H1 (cell line): Measurements from ENCODE around the gene SNX17. TPM values are rescaled to one million over a fixed set of nuclear protein-coding genes. Genes with fewer than 3 reads are reported as not detected.
A peak's percentile ranks its signal among the peaks of the same experiment; 100 is the strongest.

ENCODE experiments used
- CTCF ChIA-PET: fragments of 300-600 bp; sonication (Branson Sonifier 250); formaldehyde crosslinking; loops from one replicate; lab custom pipeline; 2021; ENCODE audit not compliant: partially characterized antibody; lab: Charles Lee
- POLR2A ChIA-PET: fragments of 300-600 bp; sonication (Branson Sonifier 250); formaldehyde crosslinking; loops from one replicate; lab custom pipeline; 2021; ENCODE audit warnings: inconsistent platforms; ENCODE audit not compliant: partially characterized antibody; lab: Charles Lee
- DNase-seq, 2 experiments: peaks; one replicate each; pipeline versions ENCODE4 v3.0.0 to v3.0.0-alpha.2; 2010 to 2022; ENCODE audit warnings: low spot score in 2 of 2, low read depth in 1 of 2, mixed read lengths in 1 of 2
- FAIRE-seq: peaks from 2 replicates; lab custom pipeline; 2011; peaks lifted over from hg19 to GRCh38; lab: Jason Lieb, UNC
- H2AFZ ChIP-seq: 2 replicates; pipeline ENCODE4 v1.8.1; 2012; ENCODE audit warnings: low read length, inconsistent platforms
- H2AK5ac ChIP-seq: 2 replicates; pipeline ENCODE4 v1.6.1; 2013; ENCODE audit warnings: low read depth, low read length
- H2BK120ac ChIP-seq: replicated peaks from 2 replicates; pipeline ENCODE3; 2013; ENCODE audit warnings: low read depth, low read length, inconsistent platforms
- H2BK12ac ChIP-seq: 2 replicates; pipeline ENCODE4 v1.6.1; 2013; ENCODE audit warnings: low read depth, low read length
- H2BK15ac ChIP-seq: 2 replicates; pipeline ENCODE4 v1.6.1; 2013; ENCODE audit warnings: low read length
- H2BK20ac ChIP-seq: 2 replicates; pipeline ENCODE4 v1.6.1; 2013; ENCODE audit warnings: low read length
- H2BK5ac ChIP-seq: 2 replicates; pipeline ENCODE4 v1.6.1; 2013; ENCODE audit warnings: low read depth, low read length
- H3K14ac ChIP-seq: 2 replicates; pipeline ENCODE4 v1.6.1; 2013; ENCODE audit warnings: inconsistent platforms; ENCODE audit not compliant: insufficient read length
- H3K18ac ChIP-seq: 2 replicates; pipeline ENCODE4 v1.6.1; 2013; ENCODE audit warnings: low read length; ENCODE audit errors: extremely low read depth
- H3K23ac ChIP-seq: 2 replicates; pipeline ENCODE4 v1.6.1; 2013; ENCODE audit warnings: inconsistent platforms; ENCODE audit not compliant: insufficient read length
- H3K23me2 ChIP-seq: 2 replicates; pipeline ENCODE4 v1.6.1; 2013; ENCODE audit warnings: low read depth, low read length
- H3K27ac ChIP-seq: 2 replicates; pipeline ENCODE4 v1.6.1; 2011; ENCODE audit warnings: low read depth, low read length, inconsistent platforms
- H3K27me3 ChIP-seq, 4 experiments: replicated peaks in 1 of 4; 1 replicate in 1 of 4; 2 replicates in 3 of 4; pipeline versions ENCODE4 v1.6.1 to v1.8.1; 2011 to 2013; ENCODE audit warnings: low read length in 3 of 4, mild to moderate bottlenecking in 3 of 4, inconsistent platforms in 2 of 4, mixed read lengths in 2 of 4, moderate library complexity in 1 of 4; ENCODE audit not compliant: control insufficient read depth in 3 of 4, insufficient read depth in 3 of 4; ENCODE audit errors: extremely low read depth in 1 of 4
- H3K36me3 ChIP-seq, 4 experiments: 2 replicates each; pipeline versions ENCODE4 v1.6.1 to v1.8.1; 2011 to 2013; ENCODE audit warnings: mild to moderate bottlenecking in 4 of 4, low read length in 3 of 4, moderate library complexity in 2 of 4, control low read depth in 1 of 4, inconsistent platforms in 1 of 4; ENCODE audit not compliant: insufficient read depth in 4 of 4, control insufficient read depth in 2 of 4
- H3K4ac ChIP-seq: replicated peaks from 2 replicates; pipeline ENCODE3; 2013; ENCODE audit warnings: low read length, low read depth, mixed read lengths, inconsistent platforms; ENCODE audit not compliant: insufficient read length
- H3K4me1 ChIP-seq, 4 experiments: replicated peaks in 1 of 4; 1 replicate in 1 of 4; 2 replicates in 3 of 4; pipeline versions ENCODE4 v1.6.1 to v1.8.1; 2011 to 2013; ENCODE audit warnings: low read length in 3 of 4, inconsistent platforms in 2 of 4, mixed read lengths in 1 of 4; ENCODE audit not compliant: insufficient read depth in 4 of 4, control insufficient read depth in 3 of 4
- H3K4me2 ChIP-seq, 2 experiments: 2 replicates each; pipeline versions ENCODE4 v1.6.1 to v1.8.1; 2011 to 2013; ENCODE audit warnings: low read depth in 2 of 2, low read length in 2 of 2, control low read depth in 1 of 2, inconsistent platforms in 1 of 2, mild to moderate bottlenecking in 1 of 2; ENCODE audit not compliant: insufficient read depth in 1 of 2
- H3K4me3 ChIP-seq, 4 experiments: fragments of 200-600, 300-600 bp in 1 of 4; sonication (generic), shearing (Covaris generic), sonication (Bioruptor Twin) in 1 of 4; 2 replicates each; pipeline versions ENCODE4 v1.5.1 to v1.8.1; 2011 to 2016; ENCODE audit warnings: low read length in 4 of 4, low read depth in 3 of 4, control low read depth in 2 of 4, inconsistent platforms in 2 of 4, mild to moderate bottlenecking in 2 of 4, mixed read lengths in 1 of 4, moderate library complexity in 1 of 4; ENCODE audit not compliant: insufficient read depth in 2 of 4; ENCODE audit errors: extremely low read depth in 1 of 4
- H3K56ac ChIP-seq: replicated peaks from 2 replicates; pipeline ENCODE3; 2013; ENCODE audit warnings: low read depth, mild to moderate bottlenecking, mixed read lengths, low read length, inconsistent platforms; ENCODE audit not compliant: insufficient read length
- H3K79me1 ChIP-seq: 2 replicates; pipeline ENCODE4 v1.6.1; 2013; ENCODE audit warnings: low read depth, low read length, control low read depth
- H3K79me2 ChIP-seq, 2 experiments: 2 replicates each; pipeline versions ENCODE4 v1.6.1 to v1.8.1; 2012 to 2013; ENCODE audit warnings: low read length in 2 of 2, mild to moderate bottlenecking in 2 of 2, inconsistent platforms in 1 of 2; ENCODE audit not compliant: insufficient read depth in 2 of 2, control insufficient read depth in 1 of 2
- H3K9ac ChIP-seq, 4 experiments: replicated peaks in 1 of 4; 1 replicate in 1 of 4; 2 replicates in 3 of 4; pipeline versions ENCODE4 v1.6.1 to v1.8.1; 2011 to 2013; ENCODE audit warnings: low read depth in 3 of 4, low read length in 3 of 4, control low read depth in 2 of 4, mild to moderate bottlenecking in 2 of 4, moderate library complexity in 2 of 4, inconsistent platforms in 1 of 4; ENCODE audit errors: extremely low read depth in 1 of 4
- H3K9me3 ChIP-seq, 2 experiments: 2 replicates each; pipeline versions ENCODE4 v1.6.1 to v1.8.1; 2012 to 2013; ENCODE audit warnings: mild to moderate bottlenecking in 2 of 2, moderate library complexity in 2 of 2, control low read depth in 1 of 2, inconsistent platforms in 1 of 2, low read depth in 1 of 2, low read length in 1 of 2, mixed read lengths in 1 of 2; ENCODE audit not compliant: insufficient read depth in 2 of 2
- H4K20me1 ChIP-seq, 2 experiments: replicated peaks in 1 of 2; 2 replicates each; pipeline versions ENCODE3 to v1.8.1; 2011 to 2013; ENCODE audit warnings: inconsistent platforms in 2 of 2, low read length in 2 of 2, mild to moderate bottlenecking in 1 of 2; ENCODE audit not compliant: insufficient read depth in 2 of 2, control insufficient read depth in 1 of 2
- H4K5ac ChIP-seq: 2 replicates; pipeline ENCODE4 v1.6.1; 2013; ENCODE audit warnings: low read length, low read depth, mixed read lengths, inconsistent platforms; ENCODE audit not compliant: insufficient read length
- H4K8ac ChIP-seq: 2 replicates; pipeline ENCODE4 v1.8.0; 2013; ENCODE audit warnings: mild to moderate bottlenecking, moderate library complexity, low read length, inconsistent platforms; ENCODE audit not compliant: insufficient read depth; ENCODE audit errors: extremely low read depth
- H4K91ac ChIP-seq: replicated peaks from 2 replicates; pipeline ENCODE3; 2013; ENCODE audit warnings: low read length, mixed read lengths, inconsistent platforms; ENCODE audit not compliant: insufficient read length
- BCL11A ChIP-seq, 2 experiments: IDR thresholded peaks; one replicate each; pipeline ENCODE4 v1.6.1; 2011; ENCODE audit warnings: low read depth in 2 of 2, low read length in 2 of 2, mild to moderate bottlenecking in 2 of 2
- CBX5 ChIP-seq: fragments of 300-800, 300-1000 bp; sonication (generic); IDR thresholded peaks from 2 replicates; pipeline ENCODE4 v1.7.1; 2016; ENCODE audit warnings: antibody characterized with exemption, low read length, low read depth
- CEBPB ChIP-seq: IDR thresholded peaks from 2 replicates; pipeline ENCODE4 v1.6.1; 2012; ENCODE audit warnings: low read depth, low read length
- GABPA ChIP-seq: IDR thresholded peaks from 2 replicates; pipeline ENCODE4 v1.6.1; 2011; ENCODE audit warnings: mild to moderate bottlenecking, low read length, moderate library complexity, borderline replicate concordance; ENCODE audit not compliant: insufficient read depth
- SAP30 ChIP-seq: fragments of 300-600 bp; sonication (generic); IDR thresholded peaks from 2 replicates; pipeline ENCODE4 v1.7.1; 2012; ENCODE audit warnings: low read length, moderate library complexity, mild to moderate bottlenecking, inconsistent platforms; ENCODE audit not compliant: insufficient read depth, insufficient replicate concordance
- TAF1 ChIP-seq: IDR thresholded peaks from 2 replicates; pipeline ENCODE4 v1.6.1; 2011; ENCODE audit warnings: mild to moderate bottlenecking, low read depth, low read length
- TEAD4 ChIP-seq: IDR thresholded peaks from 2 replicates; pipeline ENCODE4 v1.6.1; 2012; ENCODE audit warnings: low read depth, low read length, inconsistent platforms, mixed read lengths
- WGBS, 2 experiments: shearing (Covaris generic) in 1 of 2; methylation state at CpG; one replicate each; pipeline versions ENCODE4 v1.1.6 to v1.1.7; 2013 to 2015; ENCODE audit warnings: low lambda C conversion rate in 2 of 2, mixed read lengths in 2 of 2, inconsistent platforms in 1 of 2, low coverage in 1 of 2, missing lambda C conversion rate in 1 of 2; ENCODE audit not compliant: insufficient replicate concordance in 2 of 2, insufficient coverage in 1 of 2, insufficient read length in 1 of 2; ENCODE audit errors: extremely low coverage in 1 of 2, missing lambda C conversion rate in 1 of 2; 5-methylcytosine and 5-hydroxymethylcytosine counted together
- polyA plus RNA-seq, 7 experiments: library from polyadenylated mRNA; depleted of rRNA in 3 of 7; stranded (reverse) in 5 of 7; unstranded in 2 of 7; fragments of >200 nt in 5 of 7; fragments of 200-250 nt in 2 of 7; gene quantifications; 1 replicate in 5 of 7; 2 replicates in 1 of 7; 4 replicates in 1 of 7; pipeline versions ENCODE4 v1.2.1 to v1.2.3, GENCODE V29; 2011 to 2013; ENCODE audit warnings: missing spikeins in 2 of 7, mixed read lengths in 2 of 7
- total RNA-seq: library from RNA; stranded (reverse); fragmentation: NEBNext Ultra II Directional; extraction: Animal tissue kit (Norgen Biotek cat#: 25700); gene quantifications from 2 replicates; pipeline ENCODE4 v1.2.1, GENCODE V29; 2021
- TF ChIP-seq, protein P1 (sequence below): IDR thresholded peaks from 2 replicates; pipeline ENCODE4 v1.6.1; 2012; ENCODE audit warnings: low read length, inconsistent platforms

Gene SNX17
- total and polyA plus RNA-seq, 2 of the 8 experiments (the other 6 are each of a cell fraction or from before 2014, with no cell fraction given) = 54.9 to 66.2 TPM

GRCh38 chr2:27369471-27370025 lies 868 bp upstream of the SNX17 start:
- no peak overlapping the region for H2BK120ac ChIP-seq
- 12% methylated on average over 14 of the region's 18 CpGs; no CpG with 5 or more reads in 1 of the 2 experiments for WGBS, 2 experiments
- no peak overlapping the region for H3K14ac ChIP-seq
- H3K23ac ChIP-seq = no peak overlapping the region
- H3K23me2 ChIP-seq = peaks cover 8% of the 10 kb centered on the region
- peak overlapping the region; percentile 77; the same call in 1 of the 2 replicates for H2BK5ac ChIP-seq
- no peak overlapping the region for H2BK20ac ChIP-seq
- H4K91ac ChIP-seq = peak overlapping the region; percentile 49
- FAIRE-seq (no peak), DNase-seq (peak in 1 of 2 experiments; percentile 88)
- H3K27me3 ChIP-seq = no peaks in the 10 kb centered on the region
- H4K8ac ChIP-seq = peak overlapping the region; percentile 94; the same call in 1 of the 2 replicates
- peak overlapping the region; percentile 67 for H3K56ac ChIP-seq
- H2AFZ ChIP-seq = peak overlapping the region; percentile 38
- H3K4ac ChIP-seq = no peak overlapping the region
- H3K4me1 ChIP-seq = peaks cover 0 to 4% (median 2%) of the 10 kb centered on the region in 4 experiments; a peak in 4 of 7 replicates
- H3K9ac ChIP-seq = peak overlapping the region; percentile 50 to 91 (median 86)
- CTCF ChIA-PET = interaction anchor here (0.8 to 2.8 kb wide), 22 partner anchors 9 to 277 kb away, joined by 3 to 10 read pairs (median 4); partner anchors contain the start of genes GTF3C2 and UCN
- peak overlapping the region; percentile 71 to 76 for H3K4me2 ChIP-seq
- peak overlapping the region; percentile 86 for H3K18ac ChIP-seq
- H3K36me3 ChIP-seq = peaks cover 22 to 48% (median 37%) of the 10 kb centered on the region in 4 experiments
- no peak overlapping the region for H2BK12ac ChIP-seq
- peak overlapping the region; percentile 62 for H3K27ac ChIP-seq
- H3K4me3 ChIP-seq = peak overlapping the region; percentile 72 to 99 (median 88)
- H3K79me2 ChIP-seq = peaks cover 2 to 21% of the 10 kb centered on the region in 2 experiments; a peak in 3 of 4 replicates
- no peaks in the 10 kb centered on the region for H3K9me3 ChIP-seq
- H2AK5ac ChIP-seq = no peak overlapping the region
- peak overlapping the region; percentile 77 for H4K5ac ChIP-seq
- POLR2A ChIA-PET = interaction anchor here (0.8 to 8.2 kb wide), 16 partner anchors 8 to 161 kb away, joined by 3 to 135 read pairs (median 3); partner anchors contain the start of genes FNDC4, GTF3C2, MPV17 and NRBP1
- peaks cover 0 to 13% of the 10 kb centered on the region in 2 experiments for H4K20me1 ChIP-seq
- H2BK15ac ChIP-seq = no peak overlapping the region
- peaks cover 5% of the 10 kb centered on the region; the same call in 1 of the 2 replicates for H3K79me1 ChIP-seq
- no peak for TF ChIP-seq CBX5
- peak; percentile 30; the same call in 1 of the 2 replicates for TF ChIP-seq TAF1
- no peak for TF ChIP-seq BCL11A (IDR thresholded peaks at IDR 0.05; ENCODE audit: low read depth in 2 of 2, low read length in 2 of 2)
- TF ChIP-seq SAP30 = peak; percentile 41
- TF ChIP-seq, protein P1, sequence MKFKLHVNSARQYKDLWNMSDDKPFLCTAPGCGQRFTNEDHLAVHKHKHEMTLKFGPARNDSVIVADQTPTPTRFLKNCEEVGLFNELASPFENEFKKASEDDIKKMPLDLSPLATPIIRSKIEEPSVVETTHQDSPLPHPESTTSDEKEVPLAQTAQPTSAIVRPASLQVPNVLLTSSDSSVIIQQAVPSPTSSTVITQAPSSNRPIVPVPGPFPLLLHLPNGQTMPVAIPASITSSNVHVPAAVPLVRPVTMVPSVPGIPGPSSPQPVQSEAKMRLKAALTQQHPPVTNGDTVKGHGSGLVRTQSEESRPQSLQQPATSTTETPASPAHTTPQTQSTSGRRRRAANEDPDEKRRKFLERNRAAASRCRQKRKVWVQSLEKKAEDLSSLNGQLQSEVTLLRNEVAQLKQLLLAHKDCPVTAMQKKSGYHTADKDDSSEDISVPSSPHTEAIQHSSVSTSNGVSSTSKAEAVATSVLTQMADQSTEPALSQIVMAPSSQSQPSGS = 0 out of 2 replicates have a peak, but pooled peaks have one; percentile 48
- 0 out of 2 replicates have a peak, but pooled peaks have one; percentile 1 for TF ChIP-seq TEAD4
- peak; percentile 23; the same call in 1 of the 2 replicates for TF ChIP-seq GABPA
- TF ChIP-seq CEBPB = no peak
